HCT116 (cell line): ENCODE measurements around the gene SNTB2. TPM values are rescaled to one million over a fixed set of nuclear protein-coding genes. Genes with fewer than 3 reads are reported as not detected.

ENCODE experiments used
- ATAC-seq: fragments of 200-7000 bp; cut with Tn5 transposase; 2 replicates; pipeline ENCODE4 v1.9.1; 2020; ENCODE audit warnings: mild to moderate bottlenecking, moderate library complexity
- BruUV-seq: library from RNA; stranded (reverse); fragments of 400-500 nt; replicated peaks from 2 replicates; lab custom pipeline; 2021; lab: Mats Ljungman, UMichigan
- CTCF ChIA-PET: fragments of 300-600 bp; sonication (Branson Sonifier 250); formaldehyde crosslinking; loops from one replicate; lab custom pipeline; 2021; ENCODE audit warnings: antibody characterized with exemption; lab: Charles Lee
- POLR2A ChIA-PET: fragments of 300-600, 350-600 bp; sonication (Branson Sonifier 250); formaldehyde crosslinking; loops from one replicate; lab custom pipeline; 2021; ENCODE audit warnings: antibody characterized with exemption; lab: Charles Lee
- RAD21 ChIA-PET, 2 experiments: fragments of 300-600 bp; sonication (Branson Sonifier 250); formaldehyde crosslinking; loops; one replicate each; lab custom pipeline; 2023; ENCODE audit warnings: low total read pairs in 2 of 2; ENCODE audit not compliant: uncharacterized antibody in 2 of 2, unreplicated experiment in 2 of 2, low non-redundant PET in 1 of 2; lab: Charles Lee
- DNase-seq: peaks from one replicate; pipeline ENCODE4 v3.0.0-alpha.2; 2010; ENCODE audit warnings: low read depth, low spot score
- H2AFZ ChIP-seq: fragments of 200-600 bp; shearing (Covaris generic), sonication (generic); 2 replicates; pipeline ENCODE4 v1.6.1; 2017; ENCODE audit warnings: low read depth, mixed run types, mixed read lengths, antibody characterized with exemption, low read length; ENCODE audit not compliant: poor library complexity, severe bottlenecking
- H3K27ac ChIP-seq: 2 replicates; pipeline ENCODE4 v1.5.1; 2012; ENCODE audit warnings: low read depth, low read length
- H3K27me3 ChIP-seq: fragments of 200-600 bp; sonication (generic); 2 replicates; pipeline ENCODE4 v1.6.1; 2016; ENCODE audit warnings: mixed run types, low read length, mixed read lengths; ENCODE audit not compliant: insufficient read depth
- H3K36me3 ChIP-seq, 2 experiments: fragments of 200-500 bp in 1 of 2; fragments of 200-600 bp in 1 of 2; sonication (Bioruptor generic) in 1 of 2; sonication (generic) in 1 of 2; 2 replicates each; pipeline versions ENCODE4 v1.5.1 to v1.6.1; 2014 to 2016; ENCODE audit warnings: low read length in 2 of 2, inconsistent platforms in 1 of 2, mixed read lengths in 1 of 2, mixed run types in 1 of 2; ENCODE audit not compliant: insufficient read depth in 2 of 2, control insufficient read depth in 1 of 2
- H3K4me1 ChIP-seq, 2 experiments: fragments of 200-600 bp in 1 of 2; sonication (generic) in 1 of 2; 2 replicates each; pipeline versions ENCODE4 v1.5.1 to v1.6.1; 2012 to 2017; ENCODE audit warnings: low read length in 2 of 2, inconsistent platforms in 1 of 2, mild to moderate bottlenecking in 1 of 2, mixed read lengths in 1 of 2, mixed run types in 1 of 2, moderate library complexity in 1 of 2; ENCODE audit not compliant: insufficient read depth in 2 of 2, control insufficient read depth in 1 of 2
- H3K4me2 ChIP-seq: fragments of 200-600 bp; sonication (generic); 2 replicates; pipeline ENCODE4 v1.6.1; 2017; ENCODE audit warnings: mixed run types, low read length, mixed read lengths
- H3K4me3 ChIP-seq, 2 experiments: fragments of 200-600 bp in 1 of 2; sonication (generic) in 1 of 2; replicated peaks in 1 of 2; 2 replicates each; pipeline ENCODE4 v1.5.1; 2011 to 2016; ENCODE audit warnings: low read length in 2 of 2, control low read depth in 1 of 2, low read depth in 1 of 2, mild to moderate bottlenecking in 1 of 2, mixed read lengths in 1 of 2, mixed run types in 1 of 2
- H3K79me2 ChIP-seq: fragments of 200-600 bp; sonication (generic); 2 replicates; pipeline ENCODE4 v1.6.1; 2017; ENCODE audit warnings: mild to moderate bottlenecking, mixed run types, low read length, moderate library complexity, mixed read lengths; ENCODE audit not compliant: insufficient read depth
- H3K9ac ChIP-seq: fragments of 200-600 bp; sonication (generic); 2 replicates; pipeline ENCODE4 v1.6.1; 2016; ENCODE audit warnings: low read length, mixed read lengths
- H3K9me2 ChIP-seq: fragments of 200-600 bp; sonication (generic), shearing (Covaris generic); 2 replicates; pipeline ENCODE4 v1.6.1; 2017; ENCODE audit warnings: mixed run types, mild to moderate bottlenecking, moderate library complexity; ENCODE audit not compliant: insufficient read depth
- H3K9me3 ChIP-seq, 2 experiments: fragments of 200-500 bp in 1 of 2; fragments of 200-600 bp in 1 of 2; sonication (Bioruptor generic) in 1 of 2; sonication (generic) in 1 of 2; 2 replicates each; pipeline ENCODE4 v1.6.1; 2014 to 2017; ENCODE audit warnings: low read length in 2 of 2, mixed read lengths in 2 of 2, inconsistent platforms in 1 of 2, low read depth in 1 of 2, mild to moderate bottlenecking in 1 of 2, mixed run types in 1 of 2, moderate library complexity in 1 of 2; ENCODE audit not compliant: control insufficient read depth in 1 of 2, insufficient read depth in 1 of 2
- H4K20me1 ChIP-seq: fragments of 200-600 bp; sonication (generic), shearing (Covaris generic); 2 replicates; pipeline ENCODE4 v1.6.1; 2017; ENCODE audit warnings: mixed run types, mild to moderate bottlenecking, moderate library complexity; ENCODE audit not compliant: insufficient read depth
- CBX3 ChIP-seq: IDR thresholded peaks from 2 replicates; pipeline ENCODE4 v1.6.1; 2012; ENCODE audit warnings: low read depth
- CEBPB ChIP-seq: IDR thresholded peaks from 2 replicates; pipeline ENCODE4 v1.6.1; 2012; ENCODE audit warnings: low read depth
- EGR1 ChIP-seq: IDR thresholded peaks from 2 replicates; pipeline ENCODE4 v1.6.1; 2012; ENCODE audit warnings: low read depth
- EZH2 ChIP-seq: fragments of 200-600 bp; sonication (generic); IDR thresholded peaks from 2 replicates; pipeline ENCODE4 v1.6.1; 2017; ENCODE audit warnings: antibody characterized with exemption, mixed run types
- EZH2phosphoT487 ChIP-seq: fragments of 200-600 bp; IDR thresholded peaks from 2 replicates; pipeline ENCODE4 v1.6.1; 2018; ENCODE audit warnings: antibody characterized with exemption, borderline replicate concordance
- POLR2A ChIP-seq: IDR thresholded peaks from 2 replicates; pipeline ENCODE4 v1.7.0; 2011; ENCODE audit warnings: borderline replicate concordance; ENCODE audit not compliant: insufficient read depth, insufficient read length; ENCODE audit errors: extremely low read depth
- POLR2AphosphoS5 ChIP-seq: IDR thresholded peaks from 2 replicates; pipeline ENCODE4 v1.6.1; 2011; ENCODE audit warnings: mild to moderate bottlenecking, low read depth, low read length, moderate library complexity
- RAD21 ChIP-seq: IDR thresholded peaks from 2 replicates; pipeline ENCODE4 v1.6.1; 2012; ENCODE audit warnings: low read depth, mild to moderate bottlenecking
- SIN3A ChIP-seq: IDR thresholded peaks from 2 replicates; pipeline ENCODE4 v1.6.1; 2012; ENCODE audit warnings: low read depth
- SP1 ChIP-seq: IDR thresholded peaks from 2 replicates; pipeline ENCODE4 v1.6.1; 2012; ENCODE audit warnings: low read depth
- SRF ChIP-seq: IDR thresholded peaks from 2 replicates; pipeline ENCODE4 v1.6.1; 2012; ENCODE audit warnings: low read depth
- TCF7L2 ChIP-seq: IDR thresholded peaks from 2 replicates; pipeline ENCODE4 v1.7.0; 2011; ENCODE audit warnings: borderline replicate concordance, inconsistent platforms; ENCODE audit not compliant: insufficient read depth, insufficient read length; ENCODE audit errors: extremely low read depth
- ZFX ChIP-seq: fragments of 450-650 bp; IDR thresholded peaks from 2 replicates; pipeline ENCODE4 v1.6.1; 2017
- intact Hi-C: fragments of 100-400 bp; cut with micrococcal nuclease; formaldehyde crosslinking; loops from 2 replicates; pipeline ENCODE4 v1.10.0; 2022
- total RNA-seq: library from RNA; stranded (reverse); gene quantifications from one replicate; pipeline ENCODE4 v1.2.1, GENCODE V29; 2021; ENCODE audit not compliant: unreplicated experiment
- TF ChIP-seq, protein P1 (sequence below): IDR thresholded peaks from 2 replicates; pipeline ENCODE4 v1.6.1; 2011; ENCODE audit warnings: mild to moderate bottlenecking, low read length, moderate library complexity; ENCODE audit not compliant: insufficient replicate concordance; ENCODE audit errors: extremely low read depth
- TF ChIP-seq, protein P2 (sequence below): IDR thresholded peaks from 2 replicates; pipeline ENCODE4 v1.6.1; 2012
- TF ChIP-seq, protein P3 (sequence below), 3 experiments: fragments of 200-600 bp in 1 of 3; sonication (generic) in 1 of 3; IDR thresholded peaks in 2 of 3; conservative IDR thresholded peaks in 1 of 3; 2 replicates each; pipeline ENCODE4 v1.5.1; 2012 to 2017; ENCODE audit warnings: low read depth in 2 of 3, low read length in 2 of 3, antibody characterized with exemption in 1 of 3, borderline replicate concordance in 1 of 3, control low read depth in 1 of 3, mild to moderate bottlenecking in 1 of 3, mixed read lengths in 1 of 3, mixed run types in 1 of 3, moderate library complexity in 1 of 3; ENCODE audit not compliant: insufficient read depth in 1 of 3
- TF ChIP-seq, protein P4 (sequence below): IDR thresholded peaks from 2 replicates; pipeline ENCODE4 v1.6.1; 2012; ENCODE audit warnings: low read depth

Gene SNTB2
- total RNA-seq, 1 experiment from 2014 or later: 38.1 TPM

DNA sequence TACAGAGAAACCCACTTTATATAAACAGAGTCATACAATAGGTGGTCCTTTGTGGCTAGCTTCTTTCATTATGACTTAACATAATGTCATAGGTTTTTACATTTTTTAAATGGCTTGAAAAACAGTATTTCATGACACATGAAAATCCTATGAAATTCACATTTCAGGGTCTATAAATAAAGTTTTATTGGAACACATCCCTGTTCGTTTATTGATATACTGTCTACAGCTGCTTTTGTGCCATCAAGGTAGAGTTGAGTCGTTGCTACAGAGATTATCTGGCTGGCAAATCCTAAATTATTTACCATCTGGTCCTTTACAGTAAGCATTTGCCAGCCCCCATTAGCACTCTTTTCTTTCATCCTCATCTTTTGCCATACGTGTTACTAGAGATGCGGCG, 126.5 kb downstream of the SNTB2 start:
- Histone ChIP-seq H3K36me3 (peaks cover 16 to 29% of the 10 kb centered on the region in 2 experiments; a peak in 3 of 4 replicates), H3K27me3 (no peaks in the 10 kb centered on the region), H3K9me3 (no peaks in the 10 kb centered on the region), H4K20me1 (no peaks in the 10 kb centered on the region)
- BruUV-seq: no TSS peak
- POLR2A ChIA-PET: no interaction called here
- TF ChIP-seq, protein P1, sequence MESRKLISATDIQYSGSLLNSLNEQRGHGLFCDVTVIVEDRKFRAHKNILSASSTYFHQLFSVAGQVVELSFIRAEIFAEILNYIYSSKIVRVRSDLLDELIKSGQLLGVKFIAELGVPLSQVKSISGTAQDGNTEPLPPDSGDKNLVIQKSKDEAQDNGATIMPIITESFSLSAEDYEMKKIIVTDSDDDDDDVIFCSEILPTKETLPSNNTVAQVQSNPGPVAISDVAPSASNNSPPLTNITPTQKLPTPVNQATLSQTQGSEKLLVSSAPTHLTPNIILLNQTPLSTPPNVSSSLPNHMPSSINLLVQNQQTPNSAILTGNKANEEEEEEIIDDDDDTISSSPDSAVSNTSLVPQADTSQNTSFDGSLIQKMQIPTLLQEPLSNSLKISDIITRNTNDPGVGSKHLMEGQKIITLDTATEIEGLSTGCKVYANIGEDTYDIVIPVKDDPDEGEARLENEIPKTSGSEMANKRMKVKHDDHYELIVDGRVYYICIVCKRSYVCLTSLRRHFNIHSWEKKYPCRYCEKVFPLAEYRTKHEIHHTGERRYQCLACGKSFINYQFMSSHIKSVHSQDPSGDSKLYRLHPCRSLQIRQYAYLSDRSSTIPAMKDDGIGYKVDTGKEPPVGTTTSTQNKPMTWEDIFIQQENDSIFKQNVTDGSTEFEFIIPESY: no peak
- TF ChIP-seq EZH2phosphoT487: no peak
- TF ChIP-seq SIN3A: no peak
- TF ChIP-seq SRF: no peak
- TF ChIP-seq CEBPB: no peak
- TF ChIP-seq EZH2: no peak
- TF ChIP-seq, protein P2, sequence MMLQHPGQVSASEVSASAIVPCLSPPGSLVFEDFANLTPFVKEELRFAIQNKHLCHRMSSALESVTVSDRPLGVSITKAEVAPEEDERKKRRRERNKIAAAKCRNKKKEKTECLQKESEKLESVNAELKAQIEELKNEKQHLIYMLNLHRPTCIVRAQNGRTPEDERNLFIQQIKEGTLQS: no peak
- no peak for TF ChIP-seq ZFX
- TF ChIP-seq CBX3: no peak
- no peak for TF ChIP-seq EGR1
- no peak for TF ChIP-seq RAD21
- TF ChIP-seq TCF7L2: no peak
- no peak for TF ChIP-seq POLR2AphosphoS5
- TF ChIP-seq, protein P3, sequence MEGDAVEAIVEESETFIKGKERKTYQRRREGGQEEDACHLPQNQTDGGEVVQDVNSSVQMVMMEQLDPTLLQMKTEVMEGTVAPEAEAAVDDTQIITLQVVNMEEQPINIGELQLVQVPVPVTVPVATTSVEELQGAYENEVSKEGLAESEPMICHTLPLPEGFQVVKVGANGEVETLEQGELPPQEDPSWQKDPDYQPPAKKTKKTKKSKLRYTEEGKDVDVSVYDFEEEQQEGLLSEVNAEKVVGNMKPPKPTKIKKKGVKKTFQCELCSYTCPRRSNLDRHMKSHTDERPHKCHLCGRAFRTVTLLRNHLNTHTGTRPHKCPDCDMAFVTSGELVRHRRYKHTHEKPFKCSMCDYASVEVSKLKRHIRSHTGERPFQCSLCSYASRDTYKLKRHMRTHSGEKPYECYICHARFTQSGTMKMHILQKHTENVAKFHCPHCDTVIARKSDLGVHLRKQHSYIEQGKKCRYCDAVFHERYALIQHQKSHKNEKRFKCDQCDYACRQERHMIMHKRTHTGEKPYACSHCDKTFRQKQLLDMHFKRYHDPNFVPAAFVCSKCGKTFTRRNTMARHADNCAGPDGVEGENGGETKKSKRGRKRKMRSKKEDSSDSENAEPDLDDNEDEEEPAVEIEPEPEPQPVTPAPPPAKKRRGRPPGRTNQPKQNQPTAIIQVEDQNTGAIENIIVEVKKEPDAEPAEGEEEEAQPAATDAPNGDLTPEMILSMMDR (IDR thresholded peaks at IDR 0.05 in 2 of 3, conservative IDR thresholded peaks at IDR 0.05 in 1 of 3; ENCODE audit: borderline replicate concordance in 1 of 3, insufficient read depth in 1 of 3, low read depth in 2 of 3, low read length in 2 of 3): no peak
- TF ChIP-seq, protein P4, sequence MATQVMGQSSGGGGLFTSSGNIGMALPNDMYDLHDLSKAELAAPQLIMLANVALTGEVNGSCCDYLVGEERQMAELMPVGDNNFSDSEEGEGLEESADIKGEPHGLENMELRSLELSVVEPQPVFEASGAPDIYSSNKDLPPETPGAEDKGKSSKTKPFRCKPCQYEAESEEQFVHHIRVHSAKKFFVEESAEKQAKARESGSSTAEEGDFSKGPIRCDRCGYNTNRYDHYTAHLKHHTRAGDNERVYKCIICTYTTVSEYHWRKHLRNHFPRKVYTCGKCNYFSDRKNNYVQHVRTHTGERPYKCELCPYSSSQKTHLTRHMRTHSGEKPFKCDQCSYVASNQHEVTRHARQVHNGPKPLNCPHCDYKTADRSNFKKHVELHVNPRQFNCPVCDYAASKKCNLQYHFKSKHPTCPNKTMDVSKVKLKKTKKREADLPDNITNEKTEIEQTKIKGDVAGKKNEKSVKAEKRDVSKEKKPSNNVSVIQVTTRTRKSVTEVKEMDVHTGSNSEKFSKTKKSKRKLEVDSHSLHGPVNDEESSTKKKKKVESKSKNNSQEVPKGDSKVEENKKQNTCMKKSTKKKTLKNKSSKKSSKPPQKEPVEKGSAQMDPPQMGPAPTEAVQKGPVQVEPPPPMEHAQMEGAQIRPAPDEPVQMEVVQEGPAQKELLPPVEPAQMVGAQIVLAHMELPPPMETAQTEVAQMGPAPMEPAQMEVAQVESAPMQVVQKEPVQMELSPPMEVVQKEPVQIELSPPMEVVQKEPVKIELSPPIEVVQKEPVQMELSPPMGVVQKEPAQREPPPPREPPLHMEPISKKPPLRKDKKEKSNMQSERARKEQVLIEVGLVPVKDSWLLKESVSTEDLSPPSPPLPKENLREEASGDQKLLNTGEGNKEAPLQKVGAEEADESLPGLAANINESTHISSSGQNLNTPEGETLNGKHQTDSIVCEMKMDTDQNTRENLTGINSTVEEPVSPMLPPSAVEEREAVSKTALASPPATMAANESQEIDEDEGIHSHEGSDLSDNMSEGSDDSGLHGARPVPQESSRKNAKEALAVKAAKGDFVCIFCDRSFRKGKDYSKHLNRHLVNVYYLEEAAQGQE: no peak
- no peak for TF ChIP-seq SP1
- TF ChIP-seq POLR2A: no peak
- TF ChIP-seq, all 23 proteins: peak for 0
- no peak overlapping the region for H3K9ac ChIP-seq
- H3K79me2 ChIP-seq: peaks cover 55% of the 10 kb centered on the region
- no peak overlapping the region for H3K4me3 ChIP-seq
- peaks cover 6 to 14% of the 10 kb centered on the region in 2 experiments for H3K4me1 ChIP-seq
- H3K9me2 ChIP-seq: no peaks in the 10 kb centered on the region
- intact Hi-C loops: no loop called here
- no peak overlapping the region for H3K27ac ChIP-seq
- ATAC-seq: no peak
- no peak for DNase-seq
- no peak overlapping the region for H2AFZ ChIP-seq
- RAD21 ChIA-PET: no interaction called here
- CTCF ChIA-PET: no interaction called here
- no peak overlapping the region for H3K4me2 ChIP-seq
